Kidney epithelial cell (primary cell): ENCODE measurements around the gene TOX2. TPM values are rescaled to one million over a fixed set of nuclear protein-coding genes. Genes with fewer than 3 reads are reported as not detected.

Experiments used
- DNase-seq: peaks from one replicate; pipeline ENCODE4 v3.0.0-alpha.2; 2010; ENCODE audit warnings: low read depth
- H3K27me3 ChIP-seq: 2 replicates; pipeline ENCODE4 v1.6.0; 2011; ENCODE audit warnings: low read length; ENCODE audit not compliant: control insufficient read depth, insufficient read depth
- H3K36me3 ChIP-seq: 2 replicates; pipeline ENCODE4 v1.5.1; 2011; ENCODE audit warnings: low read length; ENCODE audit not compliant: control insufficient read depth, insufficient read depth
- H3K4me3 ChIP-seq: 2 replicates; pipeline ENCODE4 v1.5.1; 2011; ENCODE audit warnings: low read depth, mild to moderate bottlenecking, control low read depth, low read length
- CTCF ChIP-seq: IDR thresholded peaks from 2 replicates; pipeline ENCODE4 v1.5.1; 2011; ENCODE audit warnings: mild to moderate bottlenecking, moderate library complexity, low read length, control low read depth, inconsistent platforms; ENCODE audit not compliant: insufficient read depth, poor library complexity, severe bottlenecking
- total RNA-seq: library from RNA; depleted of rRNA; stranded (reverse); fragments of >200 nt; gene quantifications from 2 replicates; pipeline ENCODE4 v1.2.3, GENCODE V29; 2015

The TOX2 gene
- total RNA-seq, 1 donor from 2014 or later: 7.3 TPM

- TF ChIP-seq CTCF: no peak
- no peaks in the 10 kb centered on the region for H3K36me3 ChIP-seq
- no peak overlapping the region for H3K4me3 ChIP-seq
- H3K27me3 ChIP-seq: no peaks in the 10 kb centered on the region
- DNase-seq: no peak
Observed at GRCh38 chr20:44021900-44022299, 107.2 kb downstream of the TOX2 start.

- TF ChIP-seq CTCF: no peak
- H3K27me3 ChIP-seq: no peaks in the 10 kb centered on the region
- no peak for DNase-seq
- no peaks in the 10 kb centered on the region for H3K36me3 ChIP-seq
- H3K4me3 ChIP-seq: no peak overlapping the region
Observed at GRCh38 chr20:44022464-44022863, 107.8 kb downstream of the TOX2 start.

- Histone ChIP-seq H3K27me3 (peaks cover 5% of the 10 kb centered on the region), H3K4me3 (no peak overlapping the region), H3K36me3 (no peaks in the 10 kb centered on the region)
- no peak for DNase-seq
- TF ChIP-seq CTCF: no peak
Observed at GRCh38 chr20:44023515-44024371, 109.1 kb downstream of the TOX2 start.

- TF ChIP-seq CTCF: no peak
- Histone ChIP-seq H3K4me3 (no peak overlapping the region), H3K27me3 (peaks cover 9% of the 10 kb centered on the region), H3K36me3 (no peaks in the 10 kb centered on the region)
- no peak for DNase-seq
Observed at GRCh38 chr20:44024820-44025580, 110.3 kb downstream of the TOX2 start.

- peaks cover 9% of the 10 kb centered on the region for H3K27me3 ChIP-seq
- TF ChIP-seq CTCF: no peak
- no peaks in the 10 kb centered on the region for H3K36me3 ChIP-seq
- H3K4me3 ChIP-seq: no peak overlapping the region
- DNase-seq: no peak
Observed at GRCh38 chr20:44025756-44026155, 111.1 kb downstream of the TOX2 start.
